ENCODE data around the gene MAPKAP1. TPM values are rescaled to one million over a fixed set of nuclear protein-coding genes. Genes with fewer than 3 reads are reported as not detected.

MAPKAP1 gene
- polyA plus RNA-seq, 1 donor (not counting 4 experiments of a cell fraction or from before 2014, with no cell fraction given), result 129 TPM

DNA sequence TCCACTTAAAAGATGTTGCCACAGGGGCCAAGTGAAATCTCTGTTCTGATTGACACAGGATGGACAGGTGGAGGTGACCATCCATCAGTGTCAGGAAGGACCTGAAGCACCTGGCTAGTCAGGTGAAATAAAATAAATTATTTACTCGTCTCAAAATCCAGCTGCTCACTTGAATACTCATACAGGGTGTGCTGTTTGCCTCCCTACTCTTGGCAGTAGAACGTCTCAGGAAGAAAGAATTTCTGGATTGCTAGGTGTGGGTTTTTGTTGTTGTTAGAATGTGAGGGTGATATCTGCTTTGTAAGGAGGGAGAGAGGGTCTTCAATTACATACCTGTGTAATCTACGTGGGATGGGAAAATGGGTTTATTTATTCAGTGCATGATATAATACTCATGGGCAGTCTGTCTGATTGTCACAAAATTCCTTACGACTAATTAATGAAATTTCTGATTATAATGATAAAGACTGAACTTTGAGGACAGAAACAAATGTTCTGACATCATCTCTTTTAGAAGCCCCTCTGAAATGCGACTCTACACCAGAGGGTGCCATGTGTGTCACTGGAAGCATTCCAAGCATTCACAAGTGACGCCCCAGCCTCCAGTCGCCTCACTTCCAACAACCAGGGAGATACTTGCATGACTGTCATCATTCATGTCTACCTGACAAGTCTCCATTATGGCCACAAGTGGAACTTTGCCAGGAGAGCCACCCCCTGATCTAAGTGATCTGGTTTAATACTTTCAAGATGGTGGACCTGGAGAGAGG lies 227.0 kb downstream of the MAPKAP1 start:
- Histone ChIP-seq H3K4me3 (ENCODE audit: control insufficient read depth in 2 of 3, extremely low read depth in 1 of 3, insufficient read depth in 2 of 3, low read depth in 1 of 3, low read length in 3 of 3) (no peak overlapping the region), H3K79me2 (ENCODE audit: control insufficient read depth, insufficient read depth, low read length) (no peaks in the 10 kb centered on the region), H3K9me3 (ENCODE audit: control insufficient read depth, low read depth, low read length) (no peaks in the 10 kb centered on the region), H3K4me2 (ENCODE audit: control insufficient read depth, extremely low read depth, insufficient read depth, low read depth, low read length) (no peak overlapping the region), H2AFZ (ENCODE audit: control insufficient read depth, low read length) (no peak overlapping the region), H4K20me1 (ENCODE audit: control insufficient read depth, extremely low read depth, insufficient read depth, low read length) (no peaks in the 10 kb centered on the region), H3K4me1 (ENCODE audit: control insufficient read depth, extremely low read depth, insufficient read depth, low read length) (no peaks in the 10 kb centered on the region), H3K27ac (ENCODE audit: control insufficient read depth, insufficient read depth, low read length) (no peak overlapping the region), H3K27me3 (ENCODE audit: control insufficient read depth, extremely low read depth, insufficient read depth, low read length) (no peaks in the 10 kb centered on the region), H3K9me1 (ENCODE audit: control insufficient read depth, extremely low read depth, insufficient read depth, low read length) (peaks cover 2% of the 10 kb centered on the region), H3K9ac (ENCODE audit: control insufficient read depth, extremely low read depth, insufficient read depth, low read length) (no peak overlapping the region), H3K36me3 (ENCODE audit: control insufficient read depth in 2 of 2, extremely low read depth in 1 of 2, insufficient read depth in 2 of 2, low read length in 2 of 2) (peaks cover 16 to 28% of the 10 kb centered on the region in 2 experiments)
- FAIRE-seq (no peak), DNase-seq (ENCODE audit: low read depth, low spot score) (no peak)
- TF ChIP-seq CTCF (optimal IDR thresholded peaks at IDR 0.05 in 1 of 3, IDR thresholded peaks at IDR 0.05 in 1 of 3, conservative IDR thresholded peaks at IDR 0.05 in 1 of 3; ENCODE audit: extremely low read depth in 1 of 3, insufficient read depth in 2 of 3, low read length in 3 of 3), result no peak
- no peak for TF ChIP-seq EZH2 (IDR thresholded peaks at IDR 0.05; ENCODE audit: low read length)
- dilution Hi-C loops (cut with MboI; ENCODE audit: extremely low pct_ligation_motif_present, low sequenced_read_pairs), result no loop called here

DNA sequence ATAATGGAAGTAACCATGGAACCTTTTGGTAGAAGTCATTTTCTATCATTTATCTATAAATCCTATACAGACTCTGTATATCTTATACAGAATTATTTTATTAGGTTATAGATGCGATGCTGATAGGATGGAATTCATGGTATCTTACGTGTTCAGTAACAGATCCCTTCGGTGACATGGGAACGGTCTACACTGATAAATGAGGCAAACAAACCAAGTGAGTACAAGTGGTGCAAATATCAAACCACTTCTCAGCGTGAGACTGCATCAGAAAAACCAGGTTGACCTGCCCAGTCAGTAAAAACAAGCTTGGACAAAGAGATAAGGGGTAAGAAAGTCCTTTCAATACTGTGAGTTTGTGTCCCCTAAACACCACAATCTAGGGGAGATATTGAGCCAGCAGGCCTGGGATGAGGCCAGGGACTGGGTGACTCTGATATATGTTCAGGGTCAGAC lies 229.9 kb downstream of the MAPKAP1 start:
- Histone ChIP-seq H3K9me3 (ENCODE audit: control insufficient read depth, low read depth, low read length) (no peaks in the 10 kb centered on the region), H3K4me1 (ENCODE audit: control insufficient read depth, extremely low read depth, insufficient read depth, low read length) (no peaks in the 10 kb centered on the region), H3K27me3 (ENCODE audit: control insufficient read depth, extremely low read depth, insufficient read depth, low read length) (no peaks in the 10 kb centered on the region), H2AFZ (ENCODE audit: control insufficient read depth, low read length) (no peak overlapping the region), H3K4me2 (ENCODE audit: control insufficient read depth, extremely low read depth, insufficient read depth, low read depth, low read length) (no peak overlapping the region), H3K36me3 (ENCODE audit: control insufficient read depth in 2 of 2, extremely low read depth in 1 of 2, insufficient read depth in 2 of 2, low read length in 2 of 2) (peaks cover 13 to 14% of the 10 kb centered on the region in 2 experiments), H3K4me3 (ENCODE audit: control insufficient read depth in 2 of 3, extremely low read depth in 1 of 3, insufficient read depth in 2 of 3, low read depth in 1 of 3, low read length in 3 of 3) (no peak overlapping the region), H4K20me1 (ENCODE audit: control insufficient read depth, extremely low read depth, insufficient read depth, low read length) (no peaks in the 10 kb centered on the region), H3K9ac (ENCODE audit: control insufficient read depth, extremely low read depth, insufficient read depth, low read length) (no peak overlapping the region), H3K27ac (ENCODE audit: control insufficient read depth, insufficient read depth, low read length) (no peak overlapping the region), H3K9me1 (ENCODE audit: control insufficient read depth, extremely low read depth, insufficient read depth, low read length) (peaks cover 2% of the 10 kb centered on the region), H3K79me2 (ENCODE audit: control insufficient read depth, insufficient read depth, low read length) (no peaks in the 10 kb centered on the region)
- no peak for TF ChIP-seq EZH2 (IDR thresholded peaks at IDR 0.05; ENCODE audit: low read length)
- no peak for TF ChIP-seq CTCF (optimal IDR thresholded peaks at IDR 0.05 in 1 of 3, IDR thresholded peaks at IDR 0.05 in 1 of 3, conservative IDR thresholded peaks at IDR 0.05 in 1 of 3; ENCODE audit: extremely low read depth in 1 of 3, insufficient read depth in 2 of 3, low read length in 3 of 3)
- no peak for DNase-seq (ENCODE audit: low read depth, low spot score)
- no peak for FAIRE-seq
- dilution Hi-C loops (cut with MboI; ENCODE audit: extremely low pct_ligation_motif_present, low sequenced_read_pairs), result no loop called here

All from keratinocyte (primary cell).